ENCODE measurements around the gene COA6.
"Not testable (repeated sequence)": the region's sequence is repeated elsewhere in the genome, so short reads cannot be mapped to it uniquely, and the experiment has no call there.

The COA6 gene, protein sequence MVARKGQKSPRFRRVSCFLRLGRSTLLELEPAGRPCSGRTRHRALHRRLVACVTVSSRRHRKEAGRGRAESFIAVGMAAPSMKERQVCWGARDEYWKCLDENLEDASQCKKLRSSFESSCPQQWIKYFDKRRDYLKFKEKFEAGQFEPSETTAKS

DNA sequence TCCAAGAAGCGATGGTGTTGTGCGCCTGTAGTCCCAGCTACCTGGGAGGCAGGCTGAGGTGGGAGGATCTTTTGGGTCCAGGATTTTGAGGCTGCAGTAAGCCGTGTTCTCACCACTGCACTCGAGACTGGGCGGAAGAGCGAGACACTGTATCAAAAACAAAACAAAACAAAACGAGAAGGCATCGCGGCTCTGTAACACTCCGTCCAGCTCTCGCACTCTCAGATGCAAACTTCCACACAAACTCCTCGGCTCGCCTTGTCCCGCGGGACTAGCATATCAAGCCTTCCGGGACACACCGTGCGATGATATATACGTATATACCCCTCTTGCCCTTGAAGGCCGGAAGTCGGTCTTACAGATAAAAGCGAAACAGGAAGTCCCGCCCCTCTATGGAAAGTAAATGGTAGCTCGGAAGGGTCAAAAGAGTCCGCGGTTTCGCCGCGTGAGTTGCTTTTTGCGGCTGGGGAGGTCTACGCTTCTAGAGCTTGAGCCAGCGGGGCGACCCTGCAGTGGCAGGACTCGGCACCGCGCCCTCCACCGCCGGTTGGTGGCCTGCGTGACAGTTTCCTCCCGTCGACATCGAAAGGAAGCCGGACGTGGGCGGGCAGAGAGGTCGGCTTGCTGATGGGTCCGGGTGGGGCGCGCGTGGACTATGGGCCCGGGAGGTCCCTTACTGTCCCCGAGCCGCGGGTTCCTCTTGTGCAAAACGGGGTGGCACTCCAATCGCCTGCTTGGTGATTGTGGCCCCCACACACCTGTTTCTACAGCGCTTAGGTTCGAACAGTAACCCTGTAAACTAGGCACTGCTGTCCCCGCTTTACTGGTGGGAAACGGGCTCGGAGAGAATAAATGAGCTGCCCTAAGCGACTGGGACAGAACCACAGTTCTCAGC is at the start of gene COA6:
TSS of gene COA6 (plus strand) at position 393 of the 895 bp plus-strand sequence. CDS start at position 404, 11 bp downstream.
- intact Hi-C loops (cut with DNase I), result loop anchor here (10.0 kb wide), 1 partner anchor 111 kb away; no protein-coding TSS in a partner anchor
- DNase-seq, result peak; percentile 79 to 96 (median 90)

DNA sequence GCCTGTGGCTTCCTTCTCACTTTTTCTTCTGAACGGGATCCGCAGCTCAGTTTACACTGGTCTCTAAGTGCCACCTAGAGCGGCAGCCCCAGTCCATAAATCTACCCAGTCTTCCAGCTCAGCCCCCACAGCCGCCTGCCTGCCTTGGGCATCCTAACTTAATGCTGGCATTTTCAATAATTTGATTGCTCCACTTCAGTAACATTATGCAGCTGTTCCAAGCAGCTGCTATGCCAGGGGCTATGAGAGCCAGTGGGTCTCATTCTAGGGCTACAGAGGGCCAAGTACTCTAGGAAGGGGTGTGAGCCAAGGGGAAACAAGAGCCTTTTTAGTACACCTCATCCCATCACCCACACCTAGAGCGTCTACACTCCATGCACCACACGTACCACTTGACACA is 48.4 kb upstream of the COA6 start:
- DNase-seq, result no peak
- intact Hi-C loops (cut with DNase I), result no loop called here

DNA sequence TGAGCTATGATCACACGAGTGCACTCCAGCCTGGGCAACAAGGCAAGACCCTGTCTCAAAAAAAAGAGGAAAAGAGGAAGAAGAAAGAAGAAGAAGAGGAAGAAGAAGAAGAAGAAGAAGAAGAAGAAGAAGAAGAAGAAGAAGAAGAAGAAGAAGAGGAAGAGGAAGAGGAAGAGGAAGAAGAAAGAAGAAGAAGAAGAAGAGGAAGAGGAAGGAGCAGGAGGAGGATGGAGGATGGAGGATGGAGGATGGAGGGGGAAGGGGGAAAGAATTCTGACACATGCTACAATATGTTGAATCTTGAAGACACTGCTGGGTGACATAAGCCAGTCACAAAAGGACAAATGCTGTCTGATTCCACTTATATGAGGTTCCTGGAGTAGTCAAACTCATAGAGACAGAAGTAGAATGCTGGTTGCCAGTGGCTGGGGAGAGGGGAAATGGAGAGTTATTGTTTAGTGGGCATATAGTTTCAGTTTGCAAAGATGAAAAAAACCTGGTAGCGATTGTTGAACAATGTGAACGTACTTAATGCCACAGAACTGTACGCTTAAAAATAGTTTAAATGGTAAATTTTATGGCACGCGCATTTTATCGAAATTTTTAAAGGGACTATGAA is 47.3 kb upstream of the COA6 start:
- intact Hi-C loops (cut with DNase I), result no loop called here
- peak in 1 of 42 donors; percentile 3 for DNase-seq

DNA sequence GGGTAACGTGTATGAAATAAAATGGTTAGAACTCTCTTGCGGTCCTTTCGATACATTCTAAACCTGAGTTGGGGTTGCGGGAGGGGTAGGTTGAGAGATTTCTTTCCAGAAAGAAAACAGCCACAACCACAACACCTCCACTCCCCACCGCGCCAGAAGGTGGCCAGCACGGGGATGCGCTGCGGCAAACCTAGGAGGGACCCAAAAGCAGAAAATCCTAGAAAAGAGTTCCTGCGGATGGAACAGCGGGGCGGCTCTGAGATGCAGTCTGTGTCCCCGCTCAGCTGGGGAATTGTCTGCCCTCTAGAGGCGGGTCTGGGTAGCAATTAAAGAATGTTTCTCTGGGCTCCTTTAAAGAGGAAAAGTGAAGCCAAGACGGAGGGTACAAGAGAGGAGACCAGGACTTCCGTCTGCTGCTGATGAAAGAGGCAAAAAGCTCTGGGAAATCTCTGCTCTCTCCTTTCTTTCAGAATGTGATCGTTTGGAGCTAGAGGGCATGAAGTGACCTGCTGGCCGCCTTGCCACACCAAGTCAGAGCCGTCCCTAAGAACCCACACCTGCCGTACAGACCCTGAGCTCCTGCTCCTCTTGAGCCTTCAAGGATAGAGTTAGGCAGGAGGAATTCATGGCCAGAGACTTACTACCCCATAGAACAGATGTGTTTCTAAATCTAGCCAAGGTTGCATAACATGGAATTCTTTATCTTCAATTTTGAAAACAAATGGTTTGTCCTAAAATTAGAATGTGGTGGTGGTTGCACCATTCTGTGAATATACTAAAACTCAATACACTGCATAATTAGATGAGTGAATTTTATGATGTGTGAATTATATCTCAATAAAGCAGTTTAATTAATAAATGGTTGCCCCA is 46.5 kb upstream of the COA6 start:
- intact Hi-C loops (cut with DNase I), result no loop called here
- DNase-seq, result peak in 35 of 42 donors; percentile 27 to 87 (median 62)

DNA sequence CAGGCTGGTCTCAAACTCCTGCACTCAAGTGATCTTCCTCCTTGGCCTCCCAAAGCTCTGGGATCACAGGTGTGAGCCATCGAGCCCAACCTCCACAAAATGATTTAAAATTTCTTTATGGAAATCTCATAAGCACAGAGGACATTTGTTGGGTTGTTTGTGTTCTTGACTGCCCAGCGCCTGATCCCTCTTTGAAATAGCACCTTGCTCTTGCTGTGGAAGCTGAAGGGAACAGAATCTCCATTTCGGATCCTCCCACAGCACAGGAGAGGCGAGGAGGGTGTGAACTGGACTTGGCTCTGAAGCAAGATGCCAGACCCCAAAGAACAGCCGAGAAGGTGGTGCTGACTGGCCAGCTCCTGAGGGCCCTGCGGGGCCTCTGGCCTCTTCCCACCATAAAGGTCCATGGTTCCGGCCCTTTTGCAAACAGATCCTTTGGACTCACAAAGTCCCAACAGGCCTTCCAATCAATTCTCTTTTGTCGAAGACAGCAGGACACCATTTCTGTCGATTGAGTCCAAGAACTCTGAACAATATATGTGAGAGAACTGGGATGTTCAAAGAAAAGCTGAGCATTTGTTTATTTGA is 45.6 kb upstream of the COA6 start:
- no peak for DNase-seq
- intact Hi-C loops (cut with DNase I), result no loop called here

DNA sequence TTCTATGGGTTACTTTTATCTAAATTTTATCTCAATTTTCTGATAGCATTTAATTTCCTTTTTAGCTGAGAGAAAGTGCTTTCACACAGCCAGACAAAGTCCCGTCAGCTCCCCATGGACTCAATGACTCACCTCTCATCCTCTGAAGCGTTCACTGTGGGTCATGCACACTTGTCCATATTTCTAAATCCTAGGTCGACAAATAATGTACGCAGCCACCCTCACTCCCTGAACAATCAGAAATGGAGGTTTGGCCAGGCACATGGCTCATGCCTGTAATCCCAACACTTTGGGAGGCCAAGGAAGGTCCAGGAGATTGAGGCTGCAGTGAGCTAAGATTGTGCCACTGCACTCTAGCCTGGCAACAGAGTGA is 42.4 kb upstream of the COA6 start:
- no peak for DNase-seq
- intact Hi-C loops (cut with DNase I), result no loop called here

DNA sequence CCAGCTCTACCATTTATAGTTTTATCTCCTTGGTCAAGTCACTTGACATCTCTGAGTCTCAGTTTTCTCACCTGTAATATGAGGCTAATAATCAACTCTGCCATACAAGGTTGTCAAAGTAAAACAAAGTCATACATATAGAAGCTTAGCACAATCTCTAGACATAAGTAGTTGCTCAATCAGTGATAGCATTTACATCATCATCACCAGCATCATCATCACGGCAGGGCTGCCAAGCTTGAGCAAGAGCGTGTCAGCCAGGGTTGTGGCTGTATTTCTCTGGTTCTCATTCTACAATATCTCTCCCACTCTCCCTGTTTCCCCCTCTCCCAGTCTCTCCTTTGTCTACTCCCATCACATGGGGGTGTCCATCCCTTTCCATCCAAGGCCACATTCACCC is 41.7 kb upstream of the COA6 start:
- intact Hi-C loops (cut with DNase I), result no loop called here
- DNase-seq, result no peak

DNA sequence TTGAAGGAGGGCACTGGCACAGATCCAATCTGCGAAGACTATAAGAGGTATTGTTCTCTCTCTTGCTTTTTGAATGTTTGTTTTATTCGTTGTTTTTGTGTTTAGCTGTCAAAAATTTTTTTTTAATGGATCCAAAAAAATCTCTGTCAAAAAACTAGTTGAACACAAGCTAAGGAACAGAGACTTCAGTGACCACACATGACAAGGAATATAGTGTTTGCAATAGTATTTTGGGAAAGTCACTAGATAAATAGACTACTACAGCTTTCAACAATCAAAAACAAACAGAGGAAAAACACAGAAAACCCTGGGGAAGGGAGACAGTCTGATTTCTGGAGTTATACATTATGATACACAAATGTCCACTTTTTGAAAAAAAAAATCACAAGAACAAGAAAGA is 36.9 kb upstream of the COA6 start:
- DNase-seq, result no peak
- intact Hi-C loops (cut with DNase I), result no loop called here

DNA sequence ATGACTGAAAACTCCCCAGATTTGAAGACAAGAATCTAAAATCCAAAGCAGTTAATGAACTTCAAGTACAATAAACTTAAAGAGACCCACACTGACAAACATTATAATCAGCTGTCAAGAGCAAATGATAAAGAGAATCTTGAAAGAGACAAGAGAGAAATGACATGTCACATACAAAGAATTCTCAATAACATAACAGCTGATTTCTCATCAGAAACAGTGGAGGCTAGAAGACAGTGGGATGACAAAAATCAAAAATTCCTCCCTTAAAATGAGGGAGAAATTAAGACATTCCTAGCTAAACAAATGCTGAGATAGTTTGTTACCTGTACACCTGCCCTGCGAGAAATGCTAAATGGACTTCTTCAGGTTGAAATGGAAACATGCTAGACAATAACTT is 36.0 kb upstream of the COA6 start:
- intact Hi-C loops (cut with DNase I), result no loop called here
- DNase-seq, result no peak

DNA sequence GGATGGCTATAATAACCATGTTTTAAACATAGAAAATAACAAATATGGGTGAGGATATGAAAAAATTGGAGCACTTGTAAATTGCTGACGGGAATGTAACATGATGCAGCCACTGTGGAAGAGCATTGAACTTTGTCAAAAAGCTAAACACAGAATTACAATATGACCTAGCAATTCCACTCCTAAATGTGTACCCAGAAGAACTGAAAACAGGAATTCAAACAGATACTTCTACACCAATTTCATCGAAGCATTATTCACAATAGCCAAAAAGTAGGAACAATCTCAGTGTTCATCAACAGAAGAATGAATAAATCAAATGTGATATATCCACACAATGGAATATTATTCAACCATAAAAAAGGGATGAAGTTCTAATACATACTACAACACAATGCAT is 32.7 kb upstream of the COA6 start:
- DNase-seq, result no peak
- intact Hi-C loops (cut with DNase I), result no loop called here

DNA sequence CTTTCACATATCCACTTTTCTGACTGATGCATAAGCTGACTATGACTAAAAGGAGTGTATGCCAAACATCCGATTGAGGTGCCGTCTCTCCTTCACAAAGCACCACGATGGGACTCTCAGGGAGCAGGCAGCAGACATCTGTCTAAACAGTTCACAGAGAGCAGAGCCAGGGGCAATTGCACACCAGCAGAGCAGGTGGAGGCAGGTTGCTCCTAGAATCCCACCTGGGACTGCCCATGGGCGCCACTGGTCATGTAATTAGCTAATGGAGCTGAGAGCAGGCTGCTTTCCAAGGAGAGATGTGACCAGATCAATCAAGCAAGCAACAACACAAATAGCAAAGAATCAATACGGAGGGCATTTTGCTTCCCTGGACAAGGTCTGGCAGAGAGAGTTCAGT is 30.5 kb upstream of the COA6 start:
- intact Hi-C loops (cut with DNase I), result no loop called here
- no peak for DNase-seq

DNA sequence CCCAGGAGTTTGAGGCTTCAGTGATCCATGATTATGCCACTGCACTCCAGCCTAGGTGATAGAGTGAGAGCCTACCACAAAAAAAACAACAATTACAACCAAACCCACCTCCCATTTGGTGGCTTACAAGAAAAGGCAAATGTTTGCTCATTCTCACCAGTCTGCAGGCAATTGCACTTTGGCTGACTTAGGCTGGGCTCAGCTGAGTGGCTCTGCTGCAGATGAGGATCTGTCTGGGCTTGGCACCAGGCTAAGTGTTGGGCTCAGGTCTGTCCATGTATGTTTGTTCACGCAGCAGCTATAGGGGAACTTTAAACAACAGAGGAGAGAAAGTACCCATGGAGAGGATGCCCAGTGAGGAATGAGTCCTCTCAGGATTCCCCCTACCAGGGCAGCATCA is 28.0 kb upstream of the COA6 start:
- intact Hi-C loops (cut with DNase I), result no loop called here
- DNase-seq, result no peak

DNA sequence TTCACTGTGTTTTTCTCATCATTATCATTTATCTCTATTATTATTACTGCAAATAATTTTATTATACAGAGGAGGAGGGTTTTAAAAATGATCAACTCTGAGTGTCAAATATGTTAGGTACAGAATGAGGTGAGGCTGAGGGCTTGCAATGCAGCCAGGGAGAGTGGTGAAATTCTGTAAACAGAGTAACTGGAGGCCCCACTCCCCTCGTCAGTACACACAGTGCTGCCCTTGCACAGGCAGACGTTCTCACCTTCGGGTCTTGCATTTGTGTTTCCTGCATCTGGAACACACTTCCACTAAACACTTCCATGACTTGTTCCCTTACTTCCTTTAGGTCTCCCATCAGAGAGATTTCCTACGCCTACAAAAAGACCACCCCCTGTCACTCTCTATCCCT is 24.3 kb upstream of the COA6 start:
- DNase-seq, result no peak
- intact Hi-C loops (cut with DNase I), result no loop called here

DNA sequence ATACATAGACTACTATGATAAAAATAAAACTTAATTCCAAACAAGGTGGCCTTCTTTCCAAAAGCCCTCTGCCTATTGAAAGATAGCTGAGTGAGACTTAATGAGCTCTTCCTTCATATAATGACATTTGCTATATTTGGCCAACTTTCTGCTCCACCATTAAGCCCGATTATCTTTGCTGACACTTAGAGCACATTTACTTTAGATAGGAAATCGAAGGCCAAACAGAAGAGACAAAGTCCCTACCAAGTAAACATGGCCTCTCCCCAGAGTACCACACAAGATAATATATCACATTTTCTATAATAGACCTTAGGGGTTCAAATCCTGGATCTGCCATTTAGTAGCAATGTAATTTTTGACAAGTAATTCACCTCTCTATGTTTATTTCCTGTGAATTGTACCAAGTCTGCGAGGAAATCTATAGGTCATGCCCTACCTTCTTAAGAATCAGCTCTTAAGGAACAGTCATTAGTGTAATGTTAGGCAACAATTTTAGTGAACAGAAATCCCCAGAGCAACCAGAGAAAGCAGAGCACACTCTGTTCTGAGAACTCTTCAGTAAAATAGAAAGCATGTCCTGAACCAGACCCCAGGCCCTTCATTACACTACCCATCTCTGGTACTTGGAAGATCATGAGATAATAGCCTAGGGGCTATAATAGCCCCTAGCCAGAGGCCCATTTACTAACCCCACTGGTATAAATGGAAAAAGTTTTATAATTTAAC is 17.3 kb upstream of the COA6 start:
- DNase-seq, result no peak
- intact Hi-C loops (cut with DNase I), result no loop called here

DNA sequence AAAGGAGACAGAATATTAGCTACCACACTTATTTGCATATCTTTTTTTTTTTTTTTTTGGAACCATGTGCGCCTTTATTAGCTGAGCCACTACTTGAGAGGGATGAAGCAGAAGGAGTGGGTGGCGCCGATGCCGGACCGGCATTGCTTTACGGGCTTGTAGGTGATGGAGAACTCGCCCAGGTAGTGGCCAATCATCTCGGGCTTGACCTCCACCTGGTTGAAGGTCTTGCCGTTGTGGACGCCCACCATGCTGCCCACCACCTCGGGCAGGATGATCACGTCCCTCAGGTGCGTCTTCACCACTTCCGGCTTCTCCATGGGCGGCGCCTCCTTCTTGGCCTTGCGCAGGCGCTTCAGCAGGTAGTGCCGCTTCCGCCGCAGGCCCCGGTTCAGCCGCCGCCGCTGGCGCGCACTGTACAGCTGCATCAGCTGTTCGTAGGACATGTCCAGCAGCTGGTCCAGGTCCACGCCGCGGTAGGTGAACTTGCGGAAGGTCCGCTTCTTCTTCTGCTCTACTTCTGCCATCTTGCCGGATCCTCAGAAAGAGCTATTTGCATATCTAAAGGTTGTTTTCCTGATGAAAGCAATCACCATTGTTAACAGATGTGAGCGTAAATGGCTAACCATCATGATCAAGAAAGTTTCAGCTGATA is 16.5 kb upstream of the COA6 start:
- peak in 37 of 42 donors; percentile 7 to 67 (median 33) for DNase-seq

DNA sequence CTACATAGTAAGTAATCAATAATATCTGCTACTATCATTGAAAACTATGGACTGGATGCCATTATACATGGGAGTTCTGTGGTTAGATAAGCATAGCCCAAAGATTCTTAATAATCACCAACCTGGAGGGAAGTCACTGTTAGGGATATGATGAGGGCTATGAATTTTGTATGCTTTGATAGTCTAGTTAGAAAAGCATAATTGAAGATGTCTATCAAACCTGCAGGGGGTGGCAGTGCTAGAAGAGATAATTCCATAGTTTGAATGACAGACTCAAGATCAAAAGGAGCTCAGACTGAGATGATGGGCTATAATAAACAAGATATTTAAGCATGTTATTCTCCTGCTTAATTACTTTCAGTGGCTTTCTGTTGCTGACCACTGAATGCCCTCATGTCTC is 15.4 kb upstream of the COA6 start:
- intact Hi-C loops (cut with DNase I), result no loop called here
- no peak for DNase-seq

More for the DNA sequence above, 16.5 kb upstream of the COA6 start:
- intact Hi-C loops (cut with DNase I), result not testable (repeated sequence)

DNA sequence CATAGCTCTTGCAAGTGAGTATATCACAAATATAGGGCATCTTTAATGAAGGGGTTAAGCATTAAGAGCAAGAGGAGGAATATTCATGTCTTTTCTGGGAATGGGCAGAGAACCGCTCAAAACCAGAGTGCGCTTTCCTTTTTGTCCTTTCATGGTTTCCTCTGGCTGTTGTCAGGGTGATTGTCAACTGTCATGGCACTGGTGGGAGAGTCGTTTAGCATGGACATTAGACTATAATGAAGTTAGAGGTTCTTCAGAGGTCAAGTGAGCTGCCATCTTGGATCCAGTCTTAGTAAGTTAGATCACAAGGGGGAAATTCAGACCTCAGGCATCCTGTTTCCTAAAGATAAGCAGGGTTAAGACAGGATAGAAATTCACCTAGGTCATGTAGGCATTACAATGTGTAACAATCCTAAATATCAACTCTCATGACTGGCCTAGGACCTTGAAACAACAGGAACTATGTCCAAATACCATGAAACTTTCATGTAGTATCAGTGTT is 12.1 kb upstream of the COA6 start:
- DNase-seq, result no peak
- intact Hi-C loops (cut with DNase I), result no loop called here

DNA sequence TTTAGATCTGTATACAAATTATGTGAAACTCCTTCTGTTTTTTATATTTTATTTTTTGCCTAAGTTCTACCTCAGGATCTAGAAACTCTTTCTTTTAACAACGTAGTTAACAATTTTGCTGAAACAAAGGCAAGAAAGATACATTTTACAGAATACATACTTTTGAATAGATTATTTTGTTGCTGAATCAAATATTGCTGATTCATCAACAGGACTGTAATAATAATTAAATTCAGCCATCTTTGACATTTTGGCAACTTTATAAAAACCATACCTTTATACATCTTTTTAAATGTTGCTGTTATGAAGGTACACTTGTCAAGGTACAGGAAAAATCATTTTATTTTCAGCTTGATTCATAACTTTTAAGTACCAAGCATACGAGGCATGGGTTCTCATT is 10.7 kb upstream of the COA6 start:
- intact Hi-C loops (cut with DNase I), result no loop called here
- no peak for DNase-seq
